Fibroblast of mammary gland (primary cell): ENCODE results near the gene GPR146.

Experiments used
- DNase-seq: peaks from one replicate; pipeline ENCODE4 v3.0.0-alpha.2; 2010; ENCODE audit warnings: low read depth
- H3K4me3 ChIP-seq: 2 replicates; pipeline ENCODE4 v1.5.1; 2011; ENCODE audit warnings: low read depth, mild to moderate bottlenecking, low read length, moderate library complexity; ENCODE audit not compliant: control insufficient read depth
- TF ChIP-seq, protein P1 (sequence below): conservative IDR thresholded peaks from 2 replicates; pipeline ENCODE4 v1.5.1; 2011; ENCODE audit warnings: low read depth, low read length, inconsistent platforms; ENCODE audit not compliant: control insufficient read depth, insufficient read depth

Gene GPR146

DNA sequence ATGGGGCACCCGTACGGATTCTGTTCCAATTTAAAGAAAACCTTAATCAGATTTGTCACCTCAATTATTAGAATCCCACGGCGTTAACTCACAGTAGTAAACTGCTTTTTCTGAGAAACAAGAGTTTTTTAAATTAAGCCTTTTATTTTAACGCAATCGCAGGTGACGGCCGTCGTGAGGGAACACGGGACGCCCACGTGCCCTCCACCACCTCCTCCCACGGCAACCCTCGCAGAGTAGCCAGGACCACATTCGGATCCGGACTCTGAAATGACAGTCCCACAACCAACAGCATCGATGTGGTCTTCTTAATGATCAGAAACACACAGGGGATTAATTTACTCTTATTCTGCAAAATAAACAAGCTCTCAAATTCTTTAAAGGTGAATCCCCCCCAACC is 22.0 kb upstream of the GPR146 start:
- H3K4me3 ChIP-seq: no peak overlapping the region
- TF ChIP-seq, protein P1, sequence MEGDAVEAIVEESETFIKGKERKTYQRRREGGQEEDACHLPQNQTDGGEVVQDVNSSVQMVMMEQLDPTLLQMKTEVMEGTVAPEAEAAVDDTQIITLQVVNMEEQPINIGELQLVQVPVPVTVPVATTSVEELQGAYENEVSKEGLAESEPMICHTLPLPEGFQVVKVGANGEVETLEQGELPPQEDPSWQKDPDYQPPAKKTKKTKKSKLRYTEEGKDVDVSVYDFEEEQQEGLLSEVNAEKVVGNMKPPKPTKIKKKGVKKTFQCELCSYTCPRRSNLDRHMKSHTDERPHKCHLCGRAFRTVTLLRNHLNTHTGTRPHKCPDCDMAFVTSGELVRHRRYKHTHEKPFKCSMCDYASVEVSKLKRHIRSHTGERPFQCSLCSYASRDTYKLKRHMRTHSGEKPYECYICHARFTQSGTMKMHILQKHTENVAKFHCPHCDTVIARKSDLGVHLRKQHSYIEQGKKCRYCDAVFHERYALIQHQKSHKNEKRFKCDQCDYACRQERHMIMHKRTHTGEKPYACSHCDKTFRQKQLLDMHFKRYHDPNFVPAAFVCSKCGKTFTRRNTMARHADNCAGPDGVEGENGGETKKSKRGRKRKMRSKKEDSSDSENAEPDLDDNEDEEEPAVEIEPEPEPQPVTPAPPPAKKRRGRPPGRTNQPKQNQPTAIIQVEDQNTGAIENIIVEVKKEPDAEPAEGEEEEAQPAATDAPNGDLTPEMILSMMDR: no peak
- no peak for DNase-seq

GRCh38 chr7:1022801-1023465 is 21.4 kb upstream of the GPR146 start:
- DNase-seq: no peak
- H3K4me3 ChIP-seq: no peak overlapping the region
- TF ChIP-seq, protein P1: no peak

DNA sequence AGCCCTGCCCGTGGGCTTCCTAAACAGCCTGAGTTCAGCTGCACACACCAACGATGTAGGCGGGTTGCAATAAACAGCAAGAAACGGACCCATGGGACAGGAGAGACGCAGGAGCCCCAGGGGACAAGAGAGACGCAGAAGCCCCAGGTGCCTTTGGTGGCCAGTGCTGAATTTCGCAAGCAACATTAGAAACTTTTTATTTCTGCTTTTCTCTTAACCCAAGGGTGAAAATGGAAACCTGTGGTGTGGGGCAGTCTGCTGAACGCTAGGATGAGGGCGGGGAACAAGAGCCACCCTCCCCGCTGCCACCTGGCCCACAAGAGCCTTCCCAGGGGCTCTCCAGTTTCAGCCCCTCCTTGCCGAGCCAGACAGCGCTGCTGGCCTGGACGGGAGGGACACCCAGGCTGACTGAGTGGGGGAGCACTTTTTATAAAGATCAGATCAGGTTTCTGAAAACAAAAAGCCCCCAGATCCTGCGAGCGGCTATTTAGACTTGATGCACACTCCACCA is 20.0 kb upstream of the GPR146 start:
- TF ChIP-seq, protein P1: no peak
- H3K4me3 ChIP-seq: no peak overlapping the region
- no peak for DNase-seq

DNA sequence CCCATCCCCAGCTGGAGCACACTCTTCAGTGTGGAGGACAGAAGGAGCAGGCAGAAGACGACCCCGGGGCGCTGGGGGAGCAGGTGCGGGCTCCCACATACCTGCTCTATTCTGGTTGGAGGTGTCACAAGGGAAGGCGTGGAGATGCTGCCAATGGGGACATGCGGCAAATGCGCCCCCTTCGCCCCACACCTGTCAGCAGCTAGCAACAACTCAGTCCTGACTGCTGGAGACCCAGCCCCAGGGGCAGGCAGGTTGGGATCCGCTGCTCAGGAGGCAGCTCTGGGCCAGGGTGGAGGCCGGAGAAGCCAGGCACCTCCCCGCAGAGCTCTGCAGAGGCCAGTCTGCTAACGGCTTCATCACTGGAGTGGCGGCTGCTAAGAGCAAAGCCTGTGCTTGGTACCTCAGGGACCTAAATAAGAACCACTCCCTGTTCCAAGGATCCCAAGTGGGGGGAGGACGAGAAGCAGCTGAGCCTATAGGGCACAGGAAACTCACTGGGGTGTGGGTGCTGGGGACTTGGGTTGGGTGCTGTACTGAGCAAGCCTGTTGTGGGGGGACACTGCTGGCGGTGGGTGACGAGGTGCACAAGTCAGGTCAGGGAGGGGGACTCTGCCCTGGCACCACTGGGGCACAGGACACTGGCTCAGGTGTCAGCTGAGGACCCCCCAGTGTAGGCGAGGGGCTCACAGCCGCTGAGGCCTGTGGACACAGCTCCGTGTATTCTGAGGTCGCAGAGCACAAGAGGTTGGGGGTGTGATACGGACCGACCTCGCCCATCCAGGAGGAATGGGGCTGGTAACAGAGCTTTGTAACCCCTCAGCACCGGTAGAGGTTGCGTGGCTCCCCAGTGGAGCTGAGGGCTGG is 19.2 kb upstream of the GPR146 start:
- TF ChIP-seq, protein P1: no peak

DNA sequence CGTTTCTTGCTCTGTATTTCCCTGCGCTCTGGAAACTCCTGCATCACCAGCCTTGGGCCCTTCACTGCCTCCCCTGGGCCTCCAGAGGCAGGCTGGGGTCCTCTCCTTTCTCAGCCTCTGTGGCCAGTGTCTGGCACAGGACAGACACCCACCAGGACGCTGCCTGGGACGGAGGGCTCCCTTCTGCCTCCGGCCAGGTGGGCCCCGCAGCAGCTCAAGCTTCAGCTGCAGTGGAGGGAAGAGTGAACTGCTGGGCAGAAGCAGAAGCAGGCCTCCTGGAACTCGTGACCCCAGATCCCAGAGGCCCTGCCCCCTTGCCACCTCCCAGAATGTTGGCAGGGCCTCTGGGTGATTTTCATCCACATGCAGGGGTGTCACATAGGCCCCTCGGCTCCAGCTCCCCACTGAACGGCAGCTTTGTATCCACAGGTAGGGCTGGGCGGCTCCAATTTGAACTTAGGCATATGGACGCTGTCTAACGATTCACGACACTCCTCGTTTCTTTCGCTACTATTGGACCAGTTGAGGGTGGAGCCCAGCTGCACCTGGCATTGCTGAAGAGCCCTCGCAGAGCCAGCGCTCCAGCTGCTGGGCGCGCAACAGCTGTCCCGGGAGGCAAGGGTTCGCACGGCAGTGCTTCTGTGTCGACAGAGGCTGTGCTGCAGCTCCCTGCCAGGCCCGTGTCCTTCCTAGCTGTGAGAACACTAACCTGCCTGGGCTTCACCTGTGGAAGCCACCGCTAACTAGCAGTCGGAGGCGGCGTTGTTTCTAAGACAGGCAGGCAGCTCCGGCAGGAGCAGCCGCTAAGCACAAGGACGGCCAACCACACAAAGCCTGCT is 18.4 kb upstream of the GPR146 start:
- DNase-seq: no peak
- TF ChIP-seq, protein P1: no peak
- H3K4me3 ChIP-seq: no peak overlapping the region

More for the DNA sequence above, 19.2 kb upstream of the GPR146 start:
- no peak overlapping the region for H3K4me3 ChIP-seq
- no peak for DNase-seq

- no peak for DNase-seq
- H3K4me3 ChIP-seq: peak overlapping the region; percentile 50
- TF ChIP-seq, protein P1: no peak
Observed at GRCh38 chr7:1026721-1027161, 17.6 kb upstream of the GPR146 start.
